Measurements from ENCODE around the gene OS9.

OS9 gene

GRCh38 chr12:57758552-57759359, 64.8 kb downstream of the OS9 start:
- Mint-ChIP-seq H3K36me3 (peaks cover 47% of the 10 kb centered on the region), H3K4me3 (no peak overlapping the region), H3K9me3 (no peaks in the 10 kb centered on the region), H3K4me1 (peaks cover 64% of the 10 kb centered on the region), H3K27ac (peak overlapping the region; percentile 67)
- ATAC-seq (no peak), DNase-seq (ENCODE audit: low spot score in 2 of 2) (no peak)

GRCh38 chr12:57759360-57759980, 65.5 kb downstream of the OS9 start:
- no peak overlapping the region for H3K4me3 Mint-ChIP-seq

GRCh38 chr12:57760347-57760982, 66.5 kb downstream of the OS9 start:
- H3K36me3 Mint-ChIP-seq = peaks cover 55% of the 10 kb centered on the region
- no peak overlapping the region for H3K4me3 Mint-ChIP-seq
- DNase-seq (ENCODE audit: low spot score in 2 of 2) (no peak), ATAC-seq (no peak)
- H3K27ac Mint-ChIP-seq = no peak overlapping the region
- H3K9me3 Mint-ChIP-seq = no peaks in the 10 kb centered on the region
- peaks cover 70% of the 10 kb centered on the region for H3K4me1 Mint-ChIP-seq

More at GRCh38 chr12:57759360-57759980, 65.5 kb downstream of the OS9 start:
- Mint-ChIP-seq H3K9me3 (no peaks in the 10 kb centered on the region), H3K36me3 (peaks cover 54% of the 10 kb centered on the region), H3K4me1 (peaks cover 64% of the 10 kb centered on the region), H3K27ac (no peak overlapping the region)
- no peak for DNase-seq (ENCODE audit: low spot score in 2 of 2)
- no peak for ATAC-seq

- Mint-ChIP-seq H3K4me3 (no peak overlapping the region), H3K4me1 (peaks cover 70% of the 10 kb centered on the region), H3K9me3 (no peaks in the 10 kb centered on the region), H3K36me3 (peaks cover 53% of the 10 kb centered on the region), H3K27ac (peak overlapping the region; percentile 45)
- ATAC-seq (no peak), DNase-seq (ENCODE audit: low spot score in 2 of 2) (no peak)
Observed at GRCh38 chr12:57761391-57761998, 67.6 kb downstream of the OS9 start.

GRCh38 chr12:57762463-57762862, 68.5 kb downstream of the OS9 start:
- Mint-ChIP-seq H3K9me3 (no peaks in the 10 kb centered on the region), H3K27ac (no peak overlapping the region), H3K36me3 (peaks cover 44% of the 10 kb centered on the region), H3K4me1 (peaks cover 73% of the 10 kb centered on the region), H3K4me3 (no peak overlapping the region)
- ATAC-seq (no peak), DNase-seq (ENCODE audit: low spot score in 2 of 2) (no peak)

GRCh38 chr12:57763881-57764661, 70.1 kb downstream of the OS9 start:
- H3K27ac Mint-ChIP-seq = peak overlapping the region; percentile 91
- no peak for ATAC-seq
- peak overlapping the region; percentile 95 for H3K4me3 Mint-ChIP-seq
- H3K36me3 Mint-ChIP-seq = peaks cover 44% of the 10 kb centered on the region
- DNase-seq (ENCODE audit: low spot score in 2 of 2) = no peak
- H3K9me3 Mint-ChIP-seq = no peaks in the 10 kb centered on the region
- H3K4me1 Mint-ChIP-seq = peaks cover 66% of the 10 kb centered on the region

- Mint-ChIP-seq H3K4me3 (peak overlapping the region; percentile 95), H3K27ac (peak overlapping the region; percentile 91), H3K9me3 (no peaks in the 10 kb centered on the region), H3K4me1 (peaks cover 61% of the 10 kb centered on the region), H3K36me3 (peaks cover 44% of the 10 kb centered on the region)
- ATAC-seq = peak; percentile 11
- no peak for DNase-seq (ENCODE audit: low spot score in 2 of 2)
Observed at GRCh38 chr12:57764662-57765002, 70.7 kb downstream of the OS9 start.

- peak overlapping the region; percentile 91 for H3K27ac Mint-ChIP-seq
- peaks cover 61% of the 10 kb centered on the region for H3K4me1 Mint-ChIP-seq
- peaks cover 47% of the 10 kb centered on the region for H3K36me3 Mint-ChIP-seq
- DNase-seq (ENCODE audit: low spot score in 2 of 2) (peak; percentile 52 to 74), ATAC-seq (peak; percentile 80)
- no peaks in the 10 kb centered on the region for H3K9me3 Mint-ChIP-seq
- H3K4me3 Mint-ChIP-seq = peak overlapping the region; percentile 95
Observed at GRCh38 chr12:57765003-57765697, 71.2 kb downstream of the OS9 start.

GRCh38 chr12:57765698-57766463, 71.9 kb downstream of the OS9 start:
- H3K4me3 Mint-ChIP-seq = peak overlapping the region; percentile 95
- ATAC-seq (peak; percentile 42), DNase-seq (ENCODE audit: low spot score in 2 of 2) (no peak)
- no peaks in the 10 kb centered on the region for H3K9me3 Mint-ChIP-seq
- peak overlapping the region; percentile 91 for H3K27ac Mint-ChIP-seq
- peaks cover 67% of the 10 kb centered on the region for H3K4me1 Mint-ChIP-seq
- H3K36me3 Mint-ChIP-seq = peaks cover 51% of the 10 kb centered on the region

GRCh38 chr12:57766464-57767304, 72.8 kb downstream of the OS9 start, which contains the start of gene CYP27B1:
Gene CYP27B1 (minus strand): TSS chr12:57767078. CDS start chr12:57767041, 37 bp downstream.
- no peak for DNase-seq (ENCODE audit: low spot score in 2 of 2)
- Mint-ChIP-seq H3K4me3 (peak within 1 kb of the TSS; percentile 95), H3K4me1 (peaks cover 67% of the 10 kb centered on the region), H3K27ac (peak within 1 kb of the TSS; percentile 91), H3K36me3 (peaks cover 55% of the 10 kb centered on the region), H3K9me3 (no peaks in the 10 kb centered on the region)
- ATAC-seq = peak; percentile 14

- Mint-ChIP-seq H3K9me3 (no peaks in the 10 kb centered on the region), H3K36me3 (peaks cover 55% of the 10 kb centered on the region), H3K27ac (no peak overlapping the region), H3K4me1 (peaks cover 67% of the 10 kb centered on the region), H3K4me3 (peak overlapping the region; percentile 95)
- DNase-seq (ENCODE audit: low spot score in 2 of 2) (no peak), ATAC-seq (no peak)
Observed at GRCh38 chr12:57767305-57767698, 73.4 kb downstream of the OS9 start.

GRCh38 chr12:57767876-57768275, 73.9 kb downstream of the OS9 start:
- Mint-ChIP-seq H3K9me3 (no peaks in the 10 kb centered on the region), H3K4me3 (peak overlapping the region; percentile 95), H3K36me3 (peaks cover 55% of the 10 kb centered on the region), H3K4me1 (peaks cover 68% of the 10 kb centered on the region), H3K27ac (no peak overlapping the region)
- no peak for ATAC-seq
- DNase-seq (ENCODE audit: low spot score in 2 of 2) = no peak

- H3K36me3 Mint-ChIP-seq = peaks cover 46% of the 10 kb centered on the region
- ATAC-seq (no peak), DNase-seq (ENCODE audit: low spot score in 2 of 2) (no peak)
- no peak overlapping the region for H3K27ac Mint-ChIP-seq
- H3K9me3 Mint-ChIP-seq = no peaks in the 10 kb centered on the region
- H3K4me3 Mint-ChIP-seq = no peak overlapping the region
- H3K4me1 Mint-ChIP-seq = peaks cover 55% of the 10 kb centered on the region
Observed at GRCh38 chr12:57769594-57769993, 75.7 kb downstream of the OS9 start.

Measured in stimulated activated effector memory CD8-positive, alpha-beta T cell treated with anti-CD3 and anti-CD28 coated beads, Interleukin-12 subunit alpha, Interleukin-12 subunit beta, amount 100 ng/mL, for 72 hours (primary cell).